ENCODE results near the gene PIWIL1. TPM values are rescaled to one million over a fixed set of nuclear protein-coding genes. Genes with fewer than 3 reads are reported as not detected.

Gene PIWIL1
- total RNA-seq, 1 donor from 2014 or later, result not detected

DNA sequence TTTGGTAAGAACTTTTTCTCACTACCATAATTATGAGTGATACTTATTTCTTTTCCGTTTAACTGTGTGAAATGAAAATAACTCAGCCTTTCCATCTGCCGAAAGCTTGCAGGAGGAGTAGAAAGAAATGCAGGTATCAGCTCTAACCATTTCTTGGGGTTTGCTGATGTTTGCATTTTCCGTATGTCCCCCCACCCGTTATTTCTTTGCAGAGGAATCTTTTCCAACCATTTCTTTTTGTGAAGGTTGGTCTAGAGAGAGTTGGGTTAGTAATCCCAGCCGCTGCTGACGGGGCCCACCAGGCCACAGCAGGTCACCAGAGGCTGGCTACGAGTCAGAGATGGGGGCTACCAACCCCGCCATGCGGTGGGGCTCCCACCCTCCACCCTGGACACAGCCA is 7.0 kb upstream of the PIWIL1 start:
- no peak overlapping the region for H3K27ac Mint-ChIP-seq (ENCODE audit: unreplicated experiment)
- H3K27me3 Mint-ChIP-seq (ENCODE audit: unreplicated experiment), result peaks cover 10% of the 10 kb centered on the region
- H3K36me3 Mint-ChIP-seq (ENCODE audit: low read depth, unreplicated experiment), result peaks cover 7% of the 10 kb centered on the region
- H3K4me1 Mint-ChIP-seq (ENCODE audit: unreplicated experiment), result no peaks in the 10 kb centered on the region
- no peak for DNase-seq (ENCODE audit: low spot score)
- no peak for TF ChIP-seq CTCF (IDR thresholded peaks at IDR 0.05; ENCODE audit: unreplicated experiment)
- no peak overlapping the region for H3K4me3 Mint-ChIP-seq (ENCODE audit: unreplicated experiment)
- peaks cover 46% of the 10 kb centered on the region for H3K9me3 Mint-ChIP-seq (ENCODE audit: unreplicated experiment)

DNA sequence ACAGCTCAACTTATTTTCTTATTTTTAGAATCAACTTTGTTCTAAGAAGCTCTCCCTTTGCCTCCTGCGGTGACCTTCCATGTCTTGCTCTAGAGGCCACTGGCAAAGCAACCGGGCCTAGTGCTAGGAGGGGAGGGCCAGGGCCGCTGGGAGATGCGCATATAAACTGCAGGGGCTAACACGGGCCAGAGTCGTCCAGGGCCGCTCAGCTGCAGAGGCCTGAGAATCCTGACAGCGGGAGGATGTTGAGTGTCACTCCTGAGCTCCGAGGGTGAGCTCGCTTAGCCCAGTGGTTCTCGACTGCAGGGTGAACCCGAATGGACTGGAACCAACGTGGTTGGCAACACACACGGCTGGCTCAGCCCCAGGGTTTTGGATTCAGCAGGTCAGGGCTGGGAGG is 6.5 kb upstream of the PIWIL1 start:
- H3K4me1 Mint-ChIP-seq (ENCODE audit: unreplicated experiment), result no peaks in the 10 kb centered on the region

GRCh38 chr12:130333341-130333740 is 4.3 kb upstream of the PIWIL1 start:
- H3K4me1 Mint-ChIP-seq (ENCODE audit: unreplicated experiment), result no peaks in the 10 kb centered on the region
- peaks cover 49% of the 10 kb centered on the region for H3K9me3 Mint-ChIP-seq (ENCODE audit: unreplicated experiment)
- DNase-seq (ENCODE audit: low spot score), result no peak
- no peak overlapping the region for H3K27ac Mint-ChIP-seq (ENCODE audit: unreplicated experiment)
- H3K4me3 Mint-ChIP-seq (ENCODE audit: unreplicated experiment), result no peak overlapping the region
- no peak for TF ChIP-seq CTCF (IDR thresholded peaks at IDR 0.05; ENCODE audit: unreplicated experiment)
- peaks cover 11% of the 10 kb centered on the region for H3K36me3 Mint-ChIP-seq (ENCODE audit: low read depth, unreplicated experiment)
- peaks cover 8% of the 10 kb centered on the region for H3K27me3 Mint-ChIP-seq (ENCODE audit: unreplicated experiment)

More for the DNA sequence above, 6.5 kb upstream of the PIWIL1 start:
- DNase-seq (ENCODE audit: low spot score), result no peak
- Mint-ChIP-seq H3K4me3 (ENCODE audit: unreplicated experiment) (no peak overlapping the region), H3K27ac (ENCODE audit: unreplicated experiment) (no peak overlapping the region), H3K9me3 (ENCODE audit: unreplicated experiment) (peaks cover 49% of the 10 kb centered on the region), H3K27me3 (ENCODE audit: unreplicated experiment) (peaks cover 10% of the 10 kb centered on the region), H3K36me3 (ENCODE audit: low read depth, unreplicated experiment) (peaks cover 8% of the 10 kb centered on the region)
- no peak for TF ChIP-seq CTCF (IDR thresholded peaks at IDR 0.05; ENCODE audit: unreplicated experiment)

GRCh38 chr12:130334399-130334798 is 3.3 kb upstream of the PIWIL1 start:
- H3K4me1 Mint-ChIP-seq (ENCODE audit: unreplicated experiment), result no peaks in the 10 kb centered on the region
- H3K4me3 Mint-ChIP-seq (ENCODE audit: unreplicated experiment), result no peak overlapping the region
- peaks cover 45% of the 10 kb centered on the region for H3K9me3 Mint-ChIP-seq (ENCODE audit: unreplicated experiment)
- TF ChIP-seq CTCF (IDR thresholded peaks at IDR 0.05; ENCODE audit: unreplicated experiment), result no peak
- DNase-seq (ENCODE audit: low spot score), result no peak
- H3K36me3 Mint-ChIP-seq (ENCODE audit: low read depth, unreplicated experiment), result peaks cover 11% of the 10 kb centered on the region
- no peak overlapping the region for H3K27ac Mint-ChIP-seq (ENCODE audit: unreplicated experiment)
- peaks cover 8% of the 10 kb centered on the region for H3K27me3 Mint-ChIP-seq (ENCODE audit: unreplicated experiment)

DNA sequence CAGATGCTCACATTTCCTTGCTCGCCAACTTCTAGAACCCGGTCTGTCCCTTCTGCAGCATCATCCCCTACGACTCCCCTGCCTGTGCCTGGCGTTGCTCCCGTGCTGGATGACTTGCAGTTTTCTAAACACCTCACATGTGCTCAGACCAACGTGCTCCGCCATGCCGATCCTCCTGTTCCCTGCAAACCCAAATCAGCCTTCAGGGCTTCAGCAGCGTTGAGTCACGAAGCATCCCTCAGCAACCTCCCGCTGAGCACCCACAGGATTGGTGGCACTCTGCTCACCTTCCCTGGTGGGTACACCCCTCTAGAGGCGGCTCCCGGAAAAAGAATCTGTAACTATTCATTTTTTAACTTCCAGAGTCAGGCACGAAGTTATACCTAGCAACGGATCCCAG is 2.8 kb upstream of the PIWIL1 start:
- no peaks in the 10 kb centered on the region for H3K4me1 Mint-ChIP-seq (ENCODE audit: unreplicated experiment)
- peaks cover 11% of the 10 kb centered on the region for H3K27me3 Mint-ChIP-seq (ENCODE audit: unreplicated experiment)
- peaks cover 14% of the 10 kb centered on the region for H3K36me3 Mint-ChIP-seq (ENCODE audit: low read depth, unreplicated experiment)
- H3K27ac Mint-ChIP-seq (ENCODE audit: unreplicated experiment), result no peak overlapping the region
- no peak for DNase-seq (ENCODE audit: low spot score)
- H3K9me3 Mint-ChIP-seq (ENCODE audit: unreplicated experiment), result peaks cover 40% of the 10 kb centered on the region
- no peak overlapping the region for H3K4me3 Mint-ChIP-seq (ENCODE audit: unreplicated experiment)
- TF ChIP-seq CTCF (IDR thresholded peaks at IDR 0.05; ENCODE audit: unreplicated experiment), result no peak

All from endothelial cell (in vitro differentiated cells).